ENCODE data around the gene ETV6.

GRCh38 chr12:11727133-11727664 is 77.7 kb downstream of the ETV6 start:
- TF ChIP-seq CTCF (IDR thresholded peaks at IDR 0.05) (no peak), ZFX (IDR thresholded peaks at IDR 0.05; ENCODE audit: borderline replicate concordance) (no peak)
